Sciatic nerve (tissue), 2 donors: Measurements from ENCODE around the gene PAGE2B. TPM values are rescaled to one million over a fixed set of nuclear protein-coding genes. Genes with fewer than 3 reads are reported as not detected.
"Not testable (repeated sequence)": the region's sequence is repeated elsewhere in the genome, so short reads cannot be mapped to it uniquely, and the experiment has no call there.

Source experiments
- ATAC-seq: fragments of 200-7000 bp; cut with Tn5 transposase; one replicate; pipeline ENCODE4 v1.9.1; 2020; ENCODE audit warnings: mild to moderate bottlenecking, moderate library complexity
- DNase-seq: peaks from one replicate; pipeline ENCODE4 v3.0.0-alpha.2; 2020; ENCODE audit warnings: low spot score
- intact Hi-C: fragments of 100-400 bp; cut with DNase I; formaldehyde crosslinking; loops from one replicate; pipeline ENCODE4 v1.14.2; 2022
- total RNA-seq: library from RNA; stranded (reverse); fragmentation: NEBNext Ultra II Directional; extraction: Animal tissue kit (Norgen Biotek cat#: 25700); gene quantifications from one replicate; pipeline ENCODE4 v1.2.1, GENCODE V29; 2021
- donor health status: DM: no; HTN: no; CAD: no.
- donor health status: DM: no; HTN: no; CAD: no.

The PAGE2B gene
- total RNA-seq, 1 donor from 2014 or later, result not detected

DNA sequence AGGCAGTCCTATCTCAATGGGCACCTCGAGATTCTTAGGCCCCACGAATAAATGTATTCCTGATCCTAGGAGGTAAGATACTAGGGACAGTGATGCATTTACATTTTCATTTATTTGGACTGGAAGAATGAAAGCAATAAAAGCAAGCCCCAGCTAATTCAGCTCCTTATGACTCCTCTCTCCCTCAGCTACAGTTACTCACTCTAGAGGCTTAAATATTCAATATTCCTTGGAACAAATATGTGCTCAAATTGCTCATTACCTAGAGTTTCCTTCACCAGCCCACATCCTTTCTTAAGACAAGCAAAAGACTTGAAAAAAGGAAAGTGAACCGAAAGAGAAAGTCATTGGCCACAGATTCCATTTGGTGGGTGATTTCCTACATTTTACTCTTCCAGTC lies 27.9 kb downstream of the PAGE2B start:
- DNase-seq (no peak), ATAC-seq (no peak)
- intact Hi-C loops, result no loop called here

DNA sequence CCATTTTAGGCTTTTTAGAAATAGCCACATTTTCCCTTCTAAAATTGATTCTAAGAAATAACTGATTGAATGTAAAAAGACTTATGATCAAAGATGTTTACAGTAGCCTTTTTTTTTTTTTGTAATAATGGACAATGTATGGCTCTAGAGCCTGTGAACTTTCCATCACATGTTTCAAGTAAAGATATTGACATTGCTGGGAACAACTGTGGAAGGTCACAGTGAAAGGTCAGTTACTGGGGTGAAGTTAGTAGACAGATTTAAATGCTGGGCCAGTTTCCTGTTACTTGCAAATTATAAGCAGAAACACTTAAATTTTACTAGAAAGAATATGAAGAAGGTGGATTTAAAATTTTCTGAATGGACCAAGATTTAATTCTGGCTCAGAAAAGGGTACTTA lies 32.4 kb downstream of the PAGE2B start:
- intact Hi-C loops, result no loop called here
- ATAC-seq (no peak), DNase-seq (no peak)

DNA sequence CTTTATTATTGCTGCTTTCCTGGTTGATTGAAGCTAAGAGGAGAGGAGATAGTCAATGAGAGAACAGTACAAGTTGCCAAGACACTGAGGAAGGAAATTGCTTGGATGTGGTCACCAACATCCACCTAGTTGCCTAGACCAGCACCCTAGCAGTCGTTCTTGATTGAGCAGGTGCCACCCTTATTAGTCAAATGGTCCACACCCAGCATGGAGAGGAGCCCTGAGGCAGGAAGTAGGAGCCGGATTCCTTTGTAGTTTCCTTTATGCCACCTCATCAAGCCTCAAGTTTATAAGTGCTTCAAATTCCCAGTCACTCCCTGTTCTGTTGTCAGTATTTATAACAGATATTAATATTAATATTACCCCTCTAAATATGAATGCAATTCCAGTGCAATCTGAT lies 33.1 kb downstream of the PAGE2B start:
- DNase-seq, result no peak
- ATAC-seq, result no peak

DNA sequence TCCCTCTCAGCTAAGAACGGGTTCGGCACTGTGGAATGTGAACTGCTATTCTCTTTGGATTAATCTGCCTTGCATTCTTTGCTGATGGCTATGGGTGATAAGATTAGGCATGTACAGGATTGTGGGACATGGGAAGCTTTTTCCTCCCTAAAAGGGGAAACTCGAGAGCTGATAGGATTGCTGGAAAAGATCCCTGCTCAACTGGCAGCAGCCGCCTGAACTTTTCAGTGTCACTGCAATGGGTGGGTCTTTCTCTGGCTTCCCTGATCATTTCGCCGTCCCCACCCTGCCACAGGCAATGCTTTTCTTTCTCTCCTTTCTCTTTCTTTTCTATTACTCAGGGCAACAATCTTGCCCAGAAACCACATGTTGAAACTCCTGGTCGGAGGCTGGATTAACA lies 34.5 kb downstream of the PAGE2B start:
- no peak for DNase-seq
- intact Hi-C loops, result no loop called here
- no peak for ATAC-seq

More for the DNA sequence above, 33.1 kb downstream of the PAGE2B start:
- intact Hi-C loops, result no loop called here

DNA sequence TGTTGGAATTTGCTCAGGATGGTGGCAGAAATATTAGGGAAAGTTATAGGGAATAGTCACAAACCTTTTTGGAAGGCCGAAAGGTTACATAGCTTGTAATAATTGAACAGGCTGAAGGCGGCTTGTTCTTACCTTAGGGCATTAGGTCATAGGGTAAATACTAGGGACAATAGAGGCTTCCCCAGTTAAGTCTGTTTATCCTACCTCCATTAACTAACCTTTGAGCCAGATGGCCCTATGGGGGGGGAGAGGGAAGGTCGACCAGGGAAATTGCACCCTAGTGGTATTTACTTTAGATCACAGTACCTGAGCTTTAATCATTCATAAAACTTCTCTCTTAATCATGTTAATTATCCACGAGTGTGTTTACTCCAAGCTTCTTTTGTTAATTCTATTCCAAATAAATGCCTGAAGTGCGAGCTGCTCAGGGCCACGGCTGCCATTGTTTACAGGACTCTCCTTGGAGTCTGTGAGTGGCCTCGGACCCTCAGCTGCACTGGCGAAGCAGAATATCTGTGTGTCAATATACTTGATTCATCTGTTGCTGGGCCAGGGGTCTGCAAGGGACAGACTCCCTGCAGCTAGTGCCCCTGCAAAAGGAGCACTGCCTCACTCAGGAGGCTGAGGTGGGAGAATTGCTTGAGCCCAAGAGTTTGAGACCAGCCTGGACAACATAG lies 36.9 kb downstream of the PAGE2B start:
- ATAC-seq, result no peak
- intact Hi-C loops, result no loop called here
- DNase-seq, result no peak

DNA sequence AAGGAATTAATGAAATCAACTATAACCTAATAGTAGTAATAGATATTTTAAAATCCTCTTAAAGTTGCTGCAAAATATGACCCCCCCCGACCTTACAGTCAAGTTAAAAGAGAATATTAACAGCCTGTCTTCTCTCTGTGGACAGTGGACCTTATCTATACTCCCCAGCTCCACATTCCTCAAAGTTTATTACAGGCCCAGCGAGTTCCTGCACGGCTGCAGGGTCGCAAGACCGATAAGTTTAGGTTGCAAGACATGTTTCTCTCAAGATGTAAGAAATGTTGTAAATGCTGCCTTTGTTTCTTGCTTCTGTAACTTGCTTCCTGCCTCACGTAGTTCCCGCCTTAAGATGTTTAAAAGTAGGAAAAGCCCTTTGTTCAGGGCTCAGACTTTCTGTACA lies 41.8 kb downstream of the PAGE2B start:
- intact Hi-C loops, DNase-seq, ATAC-seq: not testable (repeated sequence)

DNA sequence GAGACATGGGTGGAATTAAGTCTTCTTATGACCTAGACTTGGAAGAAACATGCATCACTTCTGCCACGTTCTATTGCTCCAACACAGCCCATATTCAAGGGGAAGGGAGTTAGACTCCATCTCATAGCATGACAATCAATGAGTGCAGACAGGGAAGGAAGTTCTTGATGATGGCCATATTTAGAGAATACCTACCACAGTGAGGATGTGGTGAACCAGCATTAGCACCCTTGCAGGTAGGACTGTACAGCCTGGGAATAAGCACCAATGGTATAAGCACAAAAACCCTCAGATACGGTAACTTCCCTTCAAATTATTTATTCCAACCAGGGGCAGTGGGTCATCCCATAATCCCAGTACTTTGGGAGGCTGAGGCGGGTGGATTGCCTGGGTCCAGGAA lies 43.7 kb downstream of the PAGE2B start:
- ATAC-seq, result no peak
- intact Hi-C loops, result no loop called here
- DNase-seq, result no peak

DNA sequence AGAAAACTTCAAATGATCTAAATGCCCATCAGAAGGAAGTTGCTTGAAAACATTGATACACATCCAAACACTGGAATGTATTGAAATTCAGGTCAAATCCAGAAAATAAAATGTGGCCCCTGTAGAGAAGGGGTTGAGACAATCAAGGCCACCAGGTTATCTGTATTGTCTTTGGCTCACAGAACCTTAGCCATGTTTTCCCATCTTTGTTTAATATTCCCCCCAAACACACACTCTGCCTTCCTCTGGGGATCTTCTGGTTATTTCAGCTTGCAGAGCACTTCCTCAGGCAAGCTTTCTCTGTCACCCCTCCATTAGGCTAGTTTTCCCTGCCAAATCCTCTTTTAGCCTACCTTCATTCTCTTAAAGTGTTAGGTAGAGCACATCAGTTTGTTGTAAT lies 44.4 kb downstream of the PAGE2B start:
- intact Hi-C loops, result no loop called here
- ATAC-seq, result no peak
- no peak for DNase-seq

DNA sequence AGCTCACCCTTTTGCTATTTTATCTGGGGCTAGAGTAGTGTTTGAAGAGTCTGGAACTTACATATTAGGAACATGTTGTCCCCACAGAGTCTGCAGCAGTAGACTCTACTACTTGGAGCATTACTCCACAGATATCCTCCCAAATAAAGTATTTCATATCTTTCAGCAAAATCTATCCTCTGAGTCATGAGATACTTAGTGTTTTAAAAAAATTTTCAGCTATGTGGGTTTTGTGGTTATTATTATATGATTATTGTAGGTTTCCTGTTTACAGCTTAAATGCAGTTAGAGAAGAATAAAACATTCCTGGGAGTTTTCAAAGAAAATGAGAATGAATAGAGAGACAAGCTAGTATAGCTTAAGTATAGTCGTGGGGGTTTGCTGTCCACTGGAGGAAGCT lies 44.9 kb downstream of the PAGE2B start:
- intact Hi-C loops, result no loop called here
- no peak for ATAC-seq
- DNase-seq, result no peak

DNA sequence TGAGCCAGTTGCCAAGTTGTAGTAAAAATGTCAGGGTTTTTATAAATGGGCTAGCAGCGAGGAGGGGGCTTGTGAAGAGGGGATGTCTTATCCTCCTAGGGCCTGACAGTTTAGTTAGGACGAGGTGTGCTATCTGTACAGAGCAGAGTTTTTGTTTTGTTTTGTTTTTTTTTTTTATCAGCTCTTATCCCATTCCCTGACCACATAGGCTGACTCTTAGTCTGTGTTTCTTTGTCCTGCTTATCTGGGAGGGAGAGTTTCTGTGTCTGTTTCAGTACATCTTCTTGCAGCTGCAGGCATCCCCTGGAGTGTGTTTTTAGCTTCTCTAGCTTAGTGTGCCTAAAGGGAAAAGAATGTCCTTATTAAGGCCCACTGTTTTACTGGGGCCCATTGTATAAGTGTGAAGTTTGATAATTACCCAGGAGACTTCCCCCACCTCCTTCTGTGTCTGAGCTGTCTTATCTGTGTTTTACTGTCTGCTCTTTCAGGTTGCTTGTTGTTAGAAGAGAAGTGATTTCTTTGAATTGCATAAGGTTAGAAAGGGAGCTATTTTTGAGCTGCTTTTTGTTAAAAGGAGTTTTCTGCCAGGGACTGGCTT lies 46.0 kb downstream of the PAGE2B start:
- ATAC-seq, result no peak
- no peak for DNase-seq
- intact Hi-C loops, result no loop called here

DNA sequence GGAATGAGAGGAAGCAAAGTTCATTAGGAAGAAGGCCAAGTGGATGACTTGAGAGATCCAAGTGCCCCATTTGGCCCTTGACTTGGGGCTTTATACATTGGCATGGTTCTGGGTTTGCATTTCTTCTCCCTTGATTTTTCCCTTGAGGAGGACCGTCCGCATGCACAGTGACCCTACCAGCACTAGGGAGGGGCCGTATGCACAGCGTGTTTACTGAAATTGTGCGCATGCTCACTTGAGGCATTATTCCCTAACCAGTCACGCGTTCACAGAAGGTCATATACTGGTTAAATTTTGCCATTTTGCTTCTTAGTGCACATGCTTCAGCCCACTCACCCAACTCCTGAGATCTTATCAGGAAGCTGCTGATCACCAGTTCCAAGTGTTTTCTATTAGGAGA lies 49.1 kb downstream of the PAGE2B start:
- no peak for DNase-seq
- ATAC-seq, result no peak
- intact Hi-C loops, result no loop called here

DNA sequence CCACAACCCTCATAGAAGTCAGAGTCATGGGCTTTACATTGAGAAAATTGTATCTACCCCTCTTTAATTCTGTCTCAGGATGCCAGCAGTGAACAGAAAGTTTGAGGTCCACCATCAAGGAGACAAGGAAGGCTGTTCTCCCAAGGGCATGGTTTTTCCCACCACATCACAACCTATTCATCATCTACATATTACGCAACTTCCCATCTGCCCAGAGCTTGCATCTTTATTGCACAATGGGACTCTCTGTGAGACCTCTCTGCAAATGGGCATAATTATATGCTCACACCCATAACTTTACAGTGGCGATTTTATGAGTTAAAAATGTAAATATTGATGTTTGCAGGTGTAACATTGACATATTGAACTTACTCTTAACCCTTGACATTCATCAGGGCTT lies 52.9 kb downstream of the PAGE2B start:
- ATAC-seq, result no peak
- no peak for DNase-seq
- intact Hi-C loops, result no loop called here

Other genes with a start within 250 kb of the PAGE2B start
- 13.0 TPM for gene TRO, start 154.2 kb upstream of the PAGE2B start, total RNA-seq
- 2.2 TPM for gene PFKFB1, start 80.8 kb upstream of the PAGE2B start, total RNA-seq
- gene APEX2, start 74.7 kb upstream of the PAGE2B start, total RNA-seq, result 9.0 TPM
- 65.2 TPM for gene ALAS2, start 44.1 kb upstream of the PAGE2B start, total RNA-seq
- not detected for gene PAGE2, start 14.0 kb downstream of the PAGE2B start, total RNA-seq
- gene PAGE5, start 145.3 kb downstream of the PAGE2B start, total RNA-seq, result not detected
- gene PAGE3, start 189.9 kb downstream of the PAGE2B start, total RNA-seq, result not detected